ENCODE measurements around the gene HDAC11. TPM values are rescaled to one million over a fixed set of nuclear protein-coding genes. Genes with fewer than 3 reads are reported as not detected.

Gene HDAC11
- polyA plus RNA-seq, 1 experiment = 7.1 TPM

GRCh38 chr3:13540297-13540995 lies 60.3 kb downstream of the HDAC11 start:
- CTCF ChIA-PET = interaction anchor here (1.6 to 2.1 kb wide), 2 partner anchors 40 to 108 kb away, joined by 5 to 9 read pairs; no protein-coding TSS in a partner anchor

GRCh38 chr3:13541691-13542090 lies 61.6 kb downstream of the HDAC11 start:
- Histone ChIP-seq H3K9me3 (ENCODE audit: control insufficient read depth, insufficient read depth, low read length) (peaks cover 23% of the 10 kb centered on the region), H3K27me3 (ENCODE audit: control insufficient read depth, insufficient read depth, low read length) (no peaks in the 10 kb centered on the region), H3K4me3 (ENCODE audit: low read depth, low read length) (no peak overlapping the region), H3K27ac (ENCODE audit: low read depth, low read length) (no peak overlapping the region)
- POLR2A ChIA-PET = no interaction called here
- CTCF ChIA-PET = no interaction called here
- TF ChIP-seq, protein P1, sequence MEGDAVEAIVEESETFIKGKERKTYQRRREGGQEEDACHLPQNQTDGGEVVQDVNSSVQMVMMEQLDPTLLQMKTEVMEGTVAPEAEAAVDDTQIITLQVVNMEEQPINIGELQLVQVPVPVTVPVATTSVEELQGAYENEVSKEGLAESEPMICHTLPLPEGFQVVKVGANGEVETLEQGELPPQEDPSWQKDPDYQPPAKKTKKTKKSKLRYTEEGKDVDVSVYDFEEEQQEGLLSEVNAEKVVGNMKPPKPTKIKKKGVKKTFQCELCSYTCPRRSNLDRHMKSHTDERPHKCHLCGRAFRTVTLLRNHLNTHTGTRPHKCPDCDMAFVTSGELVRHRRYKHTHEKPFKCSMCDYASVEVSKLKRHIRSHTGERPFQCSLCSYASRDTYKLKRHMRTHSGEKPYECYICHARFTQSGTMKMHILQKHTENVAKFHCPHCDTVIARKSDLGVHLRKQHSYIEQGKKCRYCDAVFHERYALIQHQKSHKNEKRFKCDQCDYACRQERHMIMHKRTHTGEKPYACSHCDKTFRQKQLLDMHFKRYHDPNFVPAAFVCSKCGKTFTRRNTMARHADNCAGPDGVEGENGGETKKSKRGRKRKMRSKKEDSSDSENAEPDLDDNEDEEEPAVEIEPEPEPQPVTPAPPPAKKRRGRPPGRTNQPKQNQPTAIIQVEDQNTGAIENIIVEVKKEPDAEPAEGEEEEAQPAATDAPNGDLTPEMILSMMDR (IDR thresholded peaks at IDR 0.05; ENCODE audit: low read depth, low read length) = no peak
- DNase-seq (ENCODE audit: low read depth, low spot score) = no peak

More at GRCh38 chr3:13540297-13540995, 60.3 kb downstream of the HDAC11 start:
- H3K4me3 ChIP-seq (ENCODE audit: low read depth, low read length) = no peak overlapping the region
- TF ChIP-seq, protein P1 (IDR thresholded peaks at IDR 0.05; ENCODE audit: low read depth, low read length) = no peak
- H3K27ac ChIP-seq (ENCODE audit: low read depth, low read length) = no peak overlapping the region
- no peak for DNase-seq (ENCODE audit: low read depth, low spot score)
- no peaks in the 10 kb centered on the region for H3K27me3 ChIP-seq (ENCODE audit: control insufficient read depth, insufficient read depth, low read length)
- H3K9me3 ChIP-seq (ENCODE audit: control insufficient read depth, insufficient read depth, low read length) = peaks cover 25% of the 10 kb centered on the region
- POLR2A ChIA-PET = no interaction called here

- POLR2A ChIA-PET = no interaction called here
- H3K4me3 ChIP-seq (ENCODE audit: low read depth, low read length) = no peak overlapping the region
- CTCF ChIA-PET = interaction anchor here (0.6 to 1.0 kb wide), 2 partner anchors 14 to 48 kb away, joined by 3 read pairs; no protein-coding TSS in a partner anchor
Measured at GRCh38 chr3:13542142-13542541, 62.0 kb downstream of the HDAC11 start.

GRCh38 chr3:13543253-13543652 lies 63.1 kb downstream of the HDAC11 start:
- peak; percentile 30 for DNase-seq (ENCODE audit: low read depth, low spot score)
- POLR2A ChIA-PET = no interaction called here
- Histone ChIP-seq H3K27ac (ENCODE audit: low read depth, low read length) (peak overlapping the region; percentile 71), H3K4me3 (ENCODE audit: low read depth, low read length) (no peak overlapping the region), H3K27me3 (ENCODE audit: control insufficient read depth, insufficient read depth, low read length) (no peaks in the 10 kb centered on the region), H3K9me3 (ENCODE audit: control insufficient read depth, insufficient read depth, low read length) (peaks cover 21% of the 10 kb centered on the region)
- CTCF ChIA-PET = interaction anchor here (1.0 kb wide), 1 partner anchor 15 kb away, joined by 3 read pairs; no protein-coding TSS in a partner anchor
- TF ChIP-seq, protein P1 (IDR thresholded peaks at IDR 0.05; ENCODE audit: low read depth, low read length) = no peak

More at GRCh38 chr3:13542142-13542541, 62.0 kb downstream of the HDAC11 start:
- DNase-seq (ENCODE audit: low read depth, low spot score) = no peak
- H3K27me3 ChIP-seq (ENCODE audit: control insufficient read depth, insufficient read depth, low read length) = no peaks in the 10 kb centered on the region
- no peak overlapping the region for H3K27ac ChIP-seq (ENCODE audit: low read depth, low read length)
- H3K9me3 ChIP-seq (ENCODE audit: control insufficient read depth, insufficient read depth, low read length) = peaks cover 21% of the 10 kb centered on the region
- TF ChIP-seq, protein P1 (IDR thresholded peaks at IDR 0.05; ENCODE audit: low read depth, low read length) = no peak

DNA sequence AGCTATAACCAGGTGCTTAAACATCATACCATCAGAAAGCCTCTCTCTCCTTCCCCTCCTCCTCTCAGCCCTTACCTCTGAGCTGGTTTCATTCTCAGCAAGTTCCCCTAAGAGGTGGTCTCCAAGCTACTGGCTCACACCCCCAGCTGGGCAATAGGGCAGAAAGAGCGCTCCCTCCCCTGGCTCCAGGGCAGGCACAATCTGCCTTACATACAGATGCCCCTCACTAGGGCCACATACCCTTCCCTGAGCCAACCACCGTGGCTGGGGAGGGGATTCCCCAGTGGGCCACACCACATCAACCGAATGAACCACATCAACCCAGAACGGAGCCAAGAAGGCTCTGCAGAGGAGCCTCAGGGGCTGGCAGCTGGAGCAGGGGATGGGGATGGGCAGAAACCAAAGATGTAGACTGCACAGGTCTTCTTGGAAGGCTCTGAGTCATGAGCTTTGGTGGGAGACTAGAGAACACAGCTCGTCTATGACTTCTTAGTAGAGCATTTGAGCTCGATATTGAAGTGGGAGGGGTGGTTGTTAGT lies 64.3 kb downstream of the HDAC11 start:
- ChIA-PET POLR2A (no interaction called here), CTCF (interaction anchor here (1.1 to 1.5 kb wide), 4 partner anchors 50 to 104 kb away, joined by 3 to 4 read pairs (median 3); no protein-coding TSS in a partner anchor)
- H3K4me3 ChIP-seq (ENCODE audit: low read depth, low read length) = no peak overlapping the region
- TF ChIP-seq, protein P1 (IDR thresholded peaks at IDR 0.05; ENCODE audit: low read depth, low read length) = no peak
- DNase-seq (ENCODE audit: low read depth, low spot score) = no peak
- H3K27me3 ChIP-seq (ENCODE audit: control insufficient read depth, insufficient read depth, low read length) = no peaks in the 10 kb centered on the region
- peak overlapping the region; percentile 22 for H3K27ac ChIP-seq (ENCODE audit: low read depth, low read length)
- H3K9me3 ChIP-seq (ENCODE audit: control insufficient read depth, insufficient read depth, low read length) = peaks cover 21% of the 10 kb centered on the region
